ENCODE measurements around the gene KDM8.

DNA sequence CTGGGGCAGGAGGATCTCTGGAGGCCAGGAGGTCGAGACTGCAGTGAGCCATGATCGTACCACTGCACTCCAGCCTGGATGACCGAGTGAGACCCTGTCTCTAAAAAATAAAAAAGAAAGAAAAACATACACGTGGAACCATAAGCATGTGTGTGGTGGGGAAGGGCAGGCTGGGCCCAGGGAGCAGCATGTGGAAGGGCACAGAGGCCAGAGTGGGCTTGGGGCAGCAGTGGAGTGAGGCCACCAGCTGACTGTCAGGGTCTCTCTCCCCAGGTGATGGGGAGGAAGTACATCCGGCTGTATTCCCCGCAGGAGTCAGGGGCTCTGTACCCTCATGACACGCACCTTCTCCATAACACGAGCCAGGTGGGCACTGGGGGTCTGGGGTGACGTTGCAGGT is 16.8 kb downstream of the KDM8 start:
- TF ChIP-seq EZH2phosphoT487 (IDR thresholded peaks at IDR 0.05; ENCODE audit: borderline replicate concordance) (no peak), JUND (IDR thresholded peaks at IDR 0.05) (no peak), POLR2AphosphoS5 (IDR thresholded peaks at IDR 0.05; ENCODE audit: low read depth, low read length) (no peak), CTCF (IDR thresholded peaks at IDR 0.05 in 2 of 3, conservative IDR thresholded peaks at IDR 0.05 in 1 of 3; ENCODE audit: borderline replicate concordance in 1 of 3, insufficient read depth in 1 of 3, low read depth in 2 of 3, low read length in 2 of 3) (no peak), YY1 (IDR thresholded peaks at IDR 0.05; ENCODE audit: extremely low read depth, insufficient replicate concordance, low read depth, low read length) (no peak), POLR2A (IDR thresholded peaks at IDR 0.05; ENCODE audit: borderline replicate concordance, extremely low read depth, insufficient read depth, insufficient read length) (no peak), MAX (IDR thresholded peaks at IDR 0.05) (no peak), SRF (IDR thresholded peaks at IDR 0.05; ENCODE audit: low read depth) (no peak), RAD21 (IDR thresholded peaks at IDR 0.05; ENCODE audit: low read depth) (no peak), ELF1 (IDR thresholded peaks at IDR 0.05; ENCODE audit: borderline replicate concordance, low read depth) (no peak), ATF3 (IDR thresholded peaks at IDR 0.05) (no peak)
- TF ChIP-seq, protein P1, sequence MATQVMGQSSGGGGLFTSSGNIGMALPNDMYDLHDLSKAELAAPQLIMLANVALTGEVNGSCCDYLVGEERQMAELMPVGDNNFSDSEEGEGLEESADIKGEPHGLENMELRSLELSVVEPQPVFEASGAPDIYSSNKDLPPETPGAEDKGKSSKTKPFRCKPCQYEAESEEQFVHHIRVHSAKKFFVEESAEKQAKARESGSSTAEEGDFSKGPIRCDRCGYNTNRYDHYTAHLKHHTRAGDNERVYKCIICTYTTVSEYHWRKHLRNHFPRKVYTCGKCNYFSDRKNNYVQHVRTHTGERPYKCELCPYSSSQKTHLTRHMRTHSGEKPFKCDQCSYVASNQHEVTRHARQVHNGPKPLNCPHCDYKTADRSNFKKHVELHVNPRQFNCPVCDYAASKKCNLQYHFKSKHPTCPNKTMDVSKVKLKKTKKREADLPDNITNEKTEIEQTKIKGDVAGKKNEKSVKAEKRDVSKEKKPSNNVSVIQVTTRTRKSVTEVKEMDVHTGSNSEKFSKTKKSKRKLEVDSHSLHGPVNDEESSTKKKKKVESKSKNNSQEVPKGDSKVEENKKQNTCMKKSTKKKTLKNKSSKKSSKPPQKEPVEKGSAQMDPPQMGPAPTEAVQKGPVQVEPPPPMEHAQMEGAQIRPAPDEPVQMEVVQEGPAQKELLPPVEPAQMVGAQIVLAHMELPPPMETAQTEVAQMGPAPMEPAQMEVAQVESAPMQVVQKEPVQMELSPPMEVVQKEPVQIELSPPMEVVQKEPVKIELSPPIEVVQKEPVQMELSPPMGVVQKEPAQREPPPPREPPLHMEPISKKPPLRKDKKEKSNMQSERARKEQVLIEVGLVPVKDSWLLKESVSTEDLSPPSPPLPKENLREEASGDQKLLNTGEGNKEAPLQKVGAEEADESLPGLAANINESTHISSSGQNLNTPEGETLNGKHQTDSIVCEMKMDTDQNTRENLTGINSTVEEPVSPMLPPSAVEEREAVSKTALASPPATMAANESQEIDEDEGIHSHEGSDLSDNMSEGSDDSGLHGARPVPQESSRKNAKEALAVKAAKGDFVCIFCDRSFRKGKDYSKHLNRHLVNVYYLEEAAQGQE (IDR thresholded peaks at IDR 0.05; ENCODE audit: low read depth): no peak

Data from HCT116 (cell line).